HG03159 (cell line): ENCODE measurements around the gene LRRC17.
A peak's percentile ranks its signal among the peaks of the same experiment; 100 is the strongest.

Experiments
- ATAC-seq: cut with Tn5 transposase; IDR thresholded peaks from one replicate; pipeline ENCODE4 v1.9.1; 2021; ENCODE audit warnings: mild to moderate bottlenecking, moderate library complexity; ENCODE audit not compliant: unreplicated experiment

LRRC17 gene

GRCh38 chr7:102912742-102913141 is at the start of gene LRRC17:
LRRC17 (plus strand) TSS chr7:102913000; CDS start chr7:102933914, 20,914 bp downstream.
- no peak for ATAC-seq

- ATAC-seq: no peak
Measured at GRCh38 chr7:102864958-102865357, 47.8 kb upstream of the LRRC17 start.

GRCh38 chr7:102866535-102867215 is 46.1 kb upstream of the LRRC17 start:
- no peak for ATAC-seq

- no peak for ATAC-seq
Measured at GRCh38 chr7:102869195-102869594, 43.6 kb upstream of the LRRC17 start.

- no peak for ATAC-seq
Measured at GRCh38 chr7:102872460-102872859, 40.3 kb upstream of the LRRC17 start.

GRCh38 chr7:102873470-102874165 is 39.2 kb upstream of the LRRC17 start:
- peak; percentile 29 for ATAC-seq

- peak; percentile 99 for ATAC-seq
Measured at GRCh38 chr7:102874166-102874829, 38.5 kb upstream of the LRRC17 start.

- ATAC-seq: no peak
Measured at GRCh38 chr7:102874966-102875365, 37.8 kb upstream of the LRRC17 start.

GRCh38 chr7:102875700-102876295 is 37.0 kb upstream of the LRRC17 start:
- ATAC-seq: no peak

- no peak for ATAC-seq
Measured at GRCh38 chr7:102883098-102883860, 29.5 kb upstream of the LRRC17 start.

- ATAC-seq: no peak
Measured at GRCh38 chr7:102888561-102889233, 24.1 kb upstream of the LRRC17 start.

GRCh38 chr7:102889851-102890250 is 22.9 kb upstream of the LRRC17 start:
- no peak for ATAC-seq

- no peak for ATAC-seq
Measured at GRCh38 chr7:102890292-102890970, 22.4 kb upstream of the LRRC17 start.

GRCh38 chr7:102890971-102891692 is 21.7 kb upstream of the LRRC17 start:
- no peak for ATAC-seq

GRCh38 chr7:102891693-102892261 is 21.0 kb upstream of the LRRC17 start:
- ATAC-seq: no peak

GRCh38 chr7:102892631-102893278 is 20.0 kb upstream of the LRRC17 start:
- ATAC-seq: peak; percentile 57

- no peak for ATAC-seq
Measured at GRCh38 chr7:102895602-102896001, 17.2 kb upstream of the LRRC17 start.

- ATAC-seq: no peak
Measured at GRCh38 chr7:102896585-102896984, 16.2 kb upstream of the LRRC17 start.
